ENCODE measurements around the gene SMIM13. TPM values are rescaled to one million over a fixed set of nuclear protein-coding genes. Genes with fewer than 3 reads are reported as not detected.
A peak's percentile ranks its signal among the peaks of the same experiment; 100 is the strongest.
"Not testable (repeated sequence)": the region's sequence is repeated elsewhere in the genome, so short reads cannot be mapped to it uniquely, and the experiment has no call there.

SMIM13 gene
- total RNA-seq, 1 donor from 2014 or later, result 18.9 TPM

GRCh38 chr6:11085758-11086435, 7.7 kb upstream of the SMIM13 start:
- H3K27ac Mint-ChIP-seq, result no peak overlapping the region

DNA sequence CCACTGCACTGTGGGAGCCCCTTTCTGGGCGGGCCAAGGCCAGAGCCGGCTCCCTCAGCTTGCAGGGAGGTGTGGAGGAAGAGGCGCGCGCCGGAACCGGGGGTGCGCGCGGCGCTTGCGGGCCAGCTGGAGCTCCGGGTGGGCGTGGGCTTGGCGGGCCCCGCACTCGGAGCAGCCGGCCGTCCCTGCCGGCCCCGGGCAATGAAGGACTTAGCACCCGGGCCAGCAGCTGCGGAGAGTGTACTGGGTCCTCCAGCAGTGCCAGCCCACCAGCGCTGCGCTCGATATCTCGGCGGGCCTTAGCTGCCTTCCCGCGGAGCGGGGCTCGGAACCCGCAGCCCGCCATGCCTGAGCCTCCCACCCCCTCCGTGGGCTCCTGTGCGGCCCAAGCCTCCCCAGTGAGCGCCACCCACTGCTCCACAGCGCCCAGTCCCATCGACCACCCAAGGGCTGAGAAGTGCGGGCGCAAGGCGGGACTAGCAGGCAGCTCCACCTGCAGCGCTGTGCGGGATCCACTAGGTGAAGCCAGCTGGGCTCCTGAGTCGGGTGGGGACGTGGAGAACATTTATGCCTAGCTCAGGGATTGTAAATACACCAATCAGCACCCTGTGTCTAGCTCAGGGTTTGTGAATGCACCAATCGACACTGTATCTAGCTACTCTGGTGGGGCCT, 6.4 kb upstream of the SMIM13 start:
- H3K27ac Mint-ChIP-seq; H3K4me1 Mint-ChIP-seq; DNase-seq (ENCODE audit: low spot score in 2 of 2, unreplicated experiment in 2 of 2): not testable (repeated sequence)

More at GRCh38 chr6:11085758-11086435, 7.7 kb upstream of the SMIM13 start:
- no peaks in the 10 kb centered on the region for H3K9me3 Mint-ChIP-seq
- DNase-seq (ENCODE audit: low spot score in 2 of 2, unreplicated experiment in 2 of 2), result peak in 1 of 2 experiments; percentile 10
- H3K4me1 Mint-ChIP-seq, result peaks cover 5% of the 10 kb centered on the region
- H3K4me3 Mint-ChIP-seq, result no peak overlapping the region
- no peak for TF ChIP-seq CTCF (IDR thresholded peaks at IDR 0.05; ENCODE audit: unreplicated experiment)
- H3K27me3 Mint-ChIP-seq (ENCODE audit: low read depth), result no peaks in the 10 kb centered on the region
- no peaks in the 10 kb centered on the region for H3K36me3 Mint-ChIP-seq

DNA sequence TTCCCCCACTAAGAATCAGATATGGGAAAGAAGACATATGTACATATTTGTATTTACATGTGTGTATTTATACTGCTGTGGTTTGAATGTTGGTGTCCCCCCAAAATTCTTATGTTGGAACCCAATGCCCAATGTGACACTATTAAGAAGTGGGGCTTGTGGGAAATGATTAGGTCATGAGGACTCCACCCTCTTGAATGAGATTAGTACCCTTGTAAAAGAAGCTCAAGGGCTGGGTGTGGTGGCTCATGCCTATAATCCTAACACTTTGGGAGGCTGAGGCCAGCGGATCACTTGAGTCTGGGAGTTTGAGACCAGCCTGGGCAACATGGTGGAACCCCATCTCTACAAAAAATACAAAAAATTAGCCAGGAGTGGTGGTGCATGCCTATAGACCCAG, 3.9 kb upstream of the SMIM13 start:
- no peaks in the 10 kb centered on the region for H3K9me3 Mint-ChIP-seq
- H3K4me3 Mint-ChIP-seq, result no peak overlapping the region
- DNase-seq (ENCODE audit: low spot score in 2 of 2, unreplicated experiment in 2 of 2), result no peak
- peaks cover 11% of the 10 kb centered on the region for H3K4me1 Mint-ChIP-seq
- H3K27me3 Mint-ChIP-seq (ENCODE audit: low read depth), result no peaks in the 10 kb centered on the region
- H3K36me3 Mint-ChIP-seq, result no peaks in the 10 kb centered on the region
- no peak overlapping the region for H3K27ac Mint-ChIP-seq
- TF ChIP-seq CTCF (IDR thresholded peaks at IDR 0.05; ENCODE audit: unreplicated experiment), result no peak

More for the DNA sequence above, 6.4 kb upstream of the SMIM13 start:
- H3K4me3 Mint-ChIP-seq; H3K36me3 Mint-ChIP-seq; H3K9me3 Mint-ChIP-seq; H3K27me3 Mint-ChIP-seq (ENCODE audit: low read depth): not testable (repeated sequence)

DNA sequence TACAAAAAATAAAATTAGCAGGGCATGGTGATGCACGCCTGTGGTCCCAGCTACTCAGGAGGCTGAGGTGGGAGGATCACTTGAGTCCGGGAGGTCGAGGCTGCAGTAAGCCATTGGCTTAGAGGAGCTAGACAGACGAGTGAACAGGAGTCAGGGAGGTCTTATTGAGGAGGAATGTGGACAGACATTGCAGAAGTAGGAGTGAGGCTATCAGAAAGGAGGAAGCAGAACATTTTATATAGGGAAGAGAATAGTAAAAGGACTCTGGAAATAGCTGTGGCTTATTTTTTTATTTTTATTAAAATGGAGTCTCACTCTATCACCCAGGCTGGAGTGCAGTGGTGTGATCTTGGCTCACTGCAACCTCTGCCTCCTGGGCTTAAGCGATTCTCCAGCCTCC, 2.5 kb upstream of the SMIM13 start:
- H3K27ac Mint-ChIP-seq, H3K4me3 Mint-ChIP-seq, H3K36me3 Mint-ChIP-seq: not testable (repeated sequence)

DNA sequence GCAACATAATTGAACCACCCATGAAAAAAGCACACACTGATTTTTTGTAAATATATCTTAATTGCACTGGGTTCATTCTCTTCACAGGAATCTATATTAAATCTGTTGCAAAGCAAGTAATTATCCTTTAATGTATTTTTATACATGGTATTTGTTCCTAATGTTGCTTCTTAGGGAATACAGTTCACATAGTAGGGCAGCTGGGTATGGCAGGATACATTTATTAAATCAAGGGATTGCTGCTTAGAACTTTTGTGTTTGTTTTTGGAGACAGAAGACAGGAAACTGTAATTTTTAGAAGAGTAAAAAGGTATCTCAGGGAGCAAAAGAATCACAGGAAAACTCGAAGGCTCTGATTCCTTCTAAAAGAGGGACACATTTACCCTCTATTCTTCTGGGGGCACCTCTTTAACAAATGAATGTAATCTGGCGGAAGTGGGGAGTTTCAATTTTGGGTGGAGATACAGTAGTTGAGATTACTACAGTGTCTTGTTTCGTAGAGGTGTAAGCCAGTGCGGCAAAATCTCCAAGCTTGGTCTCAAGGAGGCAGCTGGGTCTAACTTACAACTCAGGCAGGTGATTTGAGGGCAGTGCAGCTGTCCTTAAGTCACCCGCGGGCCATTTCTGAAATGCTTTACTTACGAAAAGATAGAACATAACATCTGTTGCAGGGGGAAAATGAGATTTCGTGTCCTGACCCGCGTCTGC, 812 bp upstream of the SMIM13 start:
- no peaks in the 10 kb centered on the region for H3K9me3 Mint-ChIP-seq
- DNase-seq (ENCODE audit: low spot score in 2 of 2, unreplicated experiment in 2 of 2), result no peak
- peaks cover 27% of the 10 kb centered on the region for H3K4me1 Mint-ChIP-seq
- TF ChIP-seq CTCF (IDR thresholded peaks at IDR 0.05; ENCODE audit: unreplicated experiment), result no peak
- peak overlapping the region; percentile 96 for H3K27ac Mint-ChIP-seq
- no peaks in the 10 kb centered on the region for H3K27me3 Mint-ChIP-seq (ENCODE audit: low read depth)
- H3K4me3 Mint-ChIP-seq, result peak overlapping the region; percentile 89
- peaks cover 3% of the 10 kb centered on the region for H3K36me3 Mint-ChIP-seq

More for the DNA sequence above, 2.5 kb upstream of the SMIM13 start:
- H3K27me3 Mint-ChIP-seq (ENCODE audit: low read depth); H3K9me3 Mint-ChIP-seq; DNase-seq (ENCODE audit: low spot score in 2 of 2, unreplicated experiment in 2 of 2): not testable (repeated sequence)
- H3K4me1 Mint-ChIP-seq, result peaks cover 24% of the 10 kb centered on the region

GRCh38 chr6:11093376-11093625, 333 bp upstream of the SMIM13 start:
- Mint-ChIP-seq H3K27ac (peak overlapping the region; percentile 96), H3K36me3 (peaks cover 3% of the 10 kb centered on the region), H3K27me3 (ENCODE audit: low read depth) (no peaks in the 10 kb centered on the region), H3K4me1 (peaks cover 27% of the 10 kb centered on the region), H3K9me3 (no peaks in the 10 kb centered on the region), H3K4me3 (peak overlapping the region; percentile 89)
- DNase-seq (ENCODE audit: low spot score in 2 of 2, unreplicated experiment in 2 of 2), result no peak
- no peak for TF ChIP-seq CTCF (IDR thresholded peaks at IDR 0.05; ENCODE audit: unreplicated experiment)

All from mesothelial cell of epicardium (in vitro differentiated cells).